K562 (cell line): ENCODE results near the gene ZNF768. TPM values are rescaled to one million over a fixed set of nuclear protein-coding genes. Genes with fewer than 3 reads are reported as not detected.

Source experiments
- AFF4 ChIP-seq: sonication (generic); formaldehyde crosslinking; IDR thresholded peaks from 2 replicates; pipeline ENCODE4 v1.8.0; 2023; ENCODE audit warnings: mild to moderate bottlenecking, missing genetic modification reagents
- ATF3 ChIP-seq, 2 experiments: fragments of 450-650 bp in 1 of 2; sonication (generic) in 1 of 2; formaldehyde crosslinking in 1 of 2; IDR thresholded peaks in 1 of 2; conservative IDR thresholded peaks in 1 of 2; 2 replicates each; pipeline versions ENCODE4 v1.6.1 to v1.8.1; 2016 to 2023; ENCODE audit warnings: mild to moderate bottlenecking in 2 of 2, moderate library complexity in 2 of 2, inconsistent platforms in 1 of 2, missing genetic modification reagents in 1 of 2
- CBX3 ChIP-seq, 2 experiments: IDR thresholded peaks; 1 replicate in 1 of 2; 2 replicates in 1 of 2; pipeline ENCODE4 v1.6.1; 2012; ENCODE audit warnings: inconsistent platforms in 2 of 2, low read length in 2 of 2, borderline replicate concordance in 1 of 2, control low read depth in 1 of 2
- COPS2 ChIP-seq: fragments of 450-650 bp; conservative IDR thresholded peaks from 2 replicates; pipeline ENCODE4 v1.6.1; 2016; ENCODE audit warnings: mild to moderate bottlenecking, moderate library complexity
- CREB5 ChIP-seq: fragments of 250-450 bp; sonication (Bioruptor Pico); IDR thresholded peaks from 2 replicates; pipeline ENCODE4 v1.5.0; 2020; ENCODE audit warnings: mild to moderate bottlenecking
- MEF2D ChIP-seq: conservative IDR thresholded peaks from 2 replicates; pipeline ENCODE4 v1.6.1; 2016; ENCODE audit warnings: low read depth, missing genetic modification characterization, missing compliant biosample characterization
- NCOA2 ChIP-seq, 2 experiments: fragments of 450-650 bp; IDR thresholded peaks; 2 replicates each; pipeline ENCODE4 v1.6.1; 2018; ENCODE audit warnings: mild to moderate bottlenecking in 2 of 2, moderate library complexity in 1 of 2; ENCODE audit not compliant: partially characterized antibody in 2 of 2
- PHB2 ChIP-seq: fragments of 450-650 bp; IDR thresholded peaks from 2 replicates; pipeline ENCODE4 v1.6.1; 2017; ENCODE audit warnings: low read depth
- POLR3A ChIP-seq: IDR thresholded peaks from 2 replicates; pipeline ENCODE4 v1.6.1; 2011; ENCODE audit warnings: borderline replicate concordance, mild to moderate bottlenecking, moderate library complexity; ENCODE audit not compliant: insufficient read length, insufficient read depth; ENCODE audit errors: extremely low read depth
- ZNF143 ChIP-seq: sonication (generic); formaldehyde crosslinking; IDR thresholded peaks from 2 replicates; pipeline ENCODE4 v1.9.0; 2022; ENCODE audit warnings: mild to moderate bottlenecking, missing genetic modification reagents
- ZNF561 ChIP-seq: fragments of 450-650 bp; formaldehyde crosslinking; conservative IDR thresholded peaks from 2 replicates; pipeline ENCODE4 v1.4.0; 2020; ENCODE audit warnings: mild to moderate bottlenecking, moderate library complexity
- ZNF766 ChIP-seq: fragments of 200-800 bp; sonication (Bioruptor generic); conservative IDR thresholded peaks from 2 replicates; pipeline ENCODE4 v1.6.1; 2016; ENCODE audit warnings: missing genetic modification characterization, missing compliant biosample characterization
- polyA plus RNA-seq, 8 experiments: library from polyadenylated mRNA; depleted of rRNA in 4 of 8; stranded (reverse) in 5 of 8; unstranded in 3 of 8; fragments of >200 nt; fragmentation: Nextera tagmentation in 2 of 8; fragmentation: Illumina TruSeq in 1 of 8; extraction: Ambion mirVana in 2 of 8; extraction: Trizol in 1 of 8; gene quantifications; 2 replicates each; pipeline versions ENCODE4 v1.2.1 to v1.2.3, GENCODE V29; 2011 to 2014; ENCODE audit warnings: inconsistent platforms in 1 of 8, missing spikeins in 1 of 8
- total RNA-seq, 7 experiments: library from RNA; depleted of rRNA in 6 of 7; stranded (reverse); fragments of >200 nt in 6 of 7; fragmentation: Illumina TruSeq in 2 of 7; extraction: Trizol in 2 of 7; gene quantifications; 2 replicates each; pipeline versions ENCODE4 v1.2.1 to v1.2.3, GENCODE V29; 2011 to 2021; ENCODE audit warnings: low replicate concordance in 1 of 7
- TF ChIP-seq, protein P1 (sequence below): fragments of 250-450 bp; sonication (Bioruptor Pico); IDR thresholded peaks from 2 replicates; pipeline ENCODE4 v1.4.0; 2020; ENCODE audit warnings: mild to moderate bottlenecking, moderate library complexity
- TF ChIP-seq, protein P2 (sequence below): fragments of 450-650 bp; formaldehyde crosslinking; conservative IDR thresholded peaks from 2 replicates; pipeline ENCODE4 v1.4.0; 2022; ENCODE audit warnings: mild to moderate bottlenecking, missing genetic modification characterization

ZNF768 gene
- total and polyA plus RNA-seq, 9 of the 15 experiments (the other 6 are each of a cell fraction or from before 2014, with no cell fraction given), result 0.13 to 50.7 (median 26.9) TPM

DNA sequence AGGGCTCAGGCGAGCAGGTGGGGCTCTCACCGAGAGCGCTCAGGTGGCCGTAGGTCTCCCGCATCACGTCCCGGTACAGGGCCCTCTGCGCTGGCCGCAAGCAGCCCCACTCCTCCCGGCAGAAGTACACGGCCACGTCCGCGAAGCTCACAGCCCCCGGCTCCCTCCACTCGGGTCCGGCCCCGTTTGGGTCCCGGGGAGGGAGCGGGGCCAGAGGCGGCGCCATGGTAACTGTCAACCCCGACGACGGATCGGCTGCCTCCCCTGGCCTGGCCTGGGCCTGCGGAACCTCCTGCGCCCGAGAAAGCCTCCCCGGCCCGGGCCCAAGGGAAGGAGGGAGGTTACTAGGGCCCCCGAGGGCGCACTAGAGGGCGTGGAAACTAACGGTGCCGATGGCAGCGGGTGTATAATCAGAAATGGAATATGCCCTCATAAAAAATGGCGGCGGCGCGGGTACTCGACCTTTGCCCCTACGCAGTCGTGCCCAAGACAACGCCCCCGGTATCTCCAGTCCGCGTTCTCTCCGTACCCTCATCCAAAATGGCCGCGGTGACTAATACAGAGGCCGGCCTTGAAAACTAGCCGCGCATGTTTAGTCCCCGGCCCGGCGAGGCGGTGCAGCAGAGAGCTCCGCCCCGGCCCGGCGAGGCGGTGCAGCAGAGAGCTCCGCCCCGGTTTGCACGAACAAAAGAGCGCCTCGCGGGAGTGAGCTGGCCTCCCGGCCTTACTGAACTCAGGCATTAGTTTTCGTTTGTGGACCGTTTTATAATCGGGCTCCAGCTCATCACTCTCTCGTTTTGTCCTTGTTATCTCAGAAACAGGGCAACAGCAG lies 31.8 kb upstream of the ZNF768 start, which contains the start of gene ZNF764 (continued):
- TF ChIP-seq ZNF561 (CRISPR knock-in tag), result no peak
- TF ChIP-seq, protein P1, sequence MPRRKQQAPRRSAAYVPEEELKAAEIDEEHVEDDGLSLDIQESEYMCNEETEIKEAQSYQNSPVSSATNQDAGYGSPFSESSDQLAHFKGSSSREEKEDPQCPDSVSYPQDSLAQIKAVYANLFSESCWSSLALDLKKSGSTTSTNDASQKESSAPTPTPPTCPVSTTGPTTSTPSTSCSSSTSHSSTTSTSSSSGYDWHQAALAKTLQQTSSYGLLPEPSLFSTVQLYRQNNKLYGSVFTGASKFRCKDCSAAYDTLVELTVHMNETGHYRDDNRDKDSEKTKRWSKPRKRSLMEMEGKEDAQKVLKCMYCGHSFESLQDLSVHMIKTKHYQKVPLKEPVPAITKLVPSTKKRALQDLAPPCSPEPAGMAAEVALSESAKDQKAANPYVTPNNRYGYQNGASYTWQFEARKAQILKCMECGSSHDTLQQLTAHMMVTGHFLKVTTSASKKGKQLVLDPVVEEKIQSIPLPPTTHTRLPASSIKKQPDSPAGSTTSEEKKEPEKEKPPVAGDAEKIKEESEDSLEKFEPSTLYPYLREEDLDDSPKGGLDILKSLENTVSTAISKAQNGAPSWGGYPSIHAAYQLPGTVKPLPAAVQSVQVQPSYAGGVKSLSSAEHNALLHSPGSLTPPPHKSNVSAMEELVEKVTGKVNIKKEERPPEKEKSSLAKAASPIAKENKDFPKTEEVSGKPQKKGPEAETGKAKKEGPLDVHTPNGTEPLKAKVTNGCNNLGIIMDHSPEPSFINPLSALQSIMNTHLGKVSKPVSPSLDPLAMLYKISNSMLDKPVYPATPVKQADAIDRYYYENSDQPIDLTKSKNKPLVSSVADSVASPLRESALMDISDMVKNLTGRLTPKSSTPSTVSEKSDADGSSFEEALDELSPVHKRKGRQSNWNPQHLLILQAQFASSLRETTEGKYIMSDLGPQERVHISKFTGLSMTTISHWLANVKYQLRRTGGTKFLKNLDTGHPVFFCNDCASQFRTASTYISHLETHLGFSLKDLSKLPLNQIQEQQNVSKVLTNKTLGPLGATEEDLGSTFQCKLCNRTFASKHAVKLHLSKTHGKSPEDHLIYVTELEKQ (CRISPR knock-in tag), result no peak
- no peak for TF ChIP-seq MEF2D
- no peak for TF ChIP-seq CBX3 (IDR thresholded peaks at IDR 0.05; ENCODE audit: borderline replicate concordance in 1 of 2, low read length in 2 of 2)
- no peak for TF ChIP-seq CREB5 (CRISPR knock-in tag)
- TF ChIP-seq AFF4 (CRISPR knock-in tag), result no peak
- TF ChIP-seq NCOA2 (IDR thresholded peaks at IDR 0.05; ENCODE audit: partially characterized antibody in 2 of 2), result no peak
- no peak for TF ChIP-seq COPS2
- no peak for TF ChIP-seq POLR3A
- TF ChIP-seq ATF3 (IDR thresholded peaks at IDR 0.05), result peak; percentile 75
- peak; percentile 89 for TF ChIP-seq ATF3 (CRISPR knock-in tag; conservative IDR thresholded peaks at IDR 0.05)
- TF ChIP-seq ZNF766 (CRISPR knock-in tag), result peak; percentile 88
- TF ChIP-seq PHB2, result no peak
- TF ChIP-seq, protein P2, sequence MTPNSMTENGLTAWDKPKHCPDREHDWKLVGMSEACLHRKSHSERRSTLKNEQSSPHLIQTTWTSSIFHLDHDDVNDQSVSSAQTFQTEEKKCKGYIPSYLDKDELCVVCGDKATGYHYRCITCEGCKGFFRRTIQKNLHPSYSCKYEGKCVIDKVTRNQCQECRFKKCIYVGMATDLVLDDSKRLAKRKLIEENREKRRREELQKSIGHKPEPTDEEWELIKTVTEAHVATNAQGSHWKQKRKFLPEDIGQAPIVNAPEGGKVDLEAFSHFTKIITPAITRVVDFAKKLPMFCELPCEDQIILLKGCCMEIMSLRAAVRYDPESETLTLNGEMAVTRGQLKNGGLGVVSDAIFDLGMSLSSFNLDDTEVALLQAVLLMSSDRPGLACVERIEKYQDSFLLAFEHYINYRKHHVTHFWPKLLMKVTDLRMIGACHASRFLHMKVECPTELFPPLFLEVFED (CRISPR knock-in tag), result no peak
- TF ChIP-seq ZNF143 (CRISPR knock-in tag), result no peak
